Pulmonary artery endothelial cell (primary cell): ENCODE measurements around the gene PCA3. TPM values are rescaled to one million over a fixed set of nuclear protein-coding genes. Genes with fewer than 3 reads are reported as not detected.
"Not testable (repeated sequence)": the region's sequence is repeated elsewhere in the genome, so short reads cannot be mapped to it uniquely, and the experiment has no call there.

Experiments
- DNase-seq: peaks from one replicate; pipeline ENCODE4 v3.0.0-alpha.2; 2011; ENCODE audit warnings: low read depth, low spot score
- total RNA-seq: library from RNA; depleted of rRNA; stranded (reverse); fragments of >200 nt; gene quantifications from 2 replicates; pipeline ENCODE4 v1.2.3, GENCODE V29; 2014

Gene PCA3
- 0.79 and 1.2 TPM in 2 replicates for total RNA-seq

GRCh38 chr9:76764138-76764537 lies at the start of gene PCA3:
Gene PCA3, plus strand, starts transcription at chr9:76764438.
- no peak for DNase-seq

GRCh38 chr9:76716085-76716672 lies 48.1 kb upstream of the PCA3 start:
- no peak for DNase-seq

GRCh38 chr9:76717176-76717575 lies 47.1 kb upstream of the PCA3 start:
- no peak for DNase-seq

- DNase-seq: peak; percentile 27
These were observed 46.6 kb upstream of the PCA3 start for GRCh38 chr9:76717613-76718012.

GRCh38 chr9:76718166-76718565 lies 46.1 kb upstream of the PCA3 start:
- no peak for DNase-seq

- DNase-seq: no peak
These were observed 44.0 kb upstream of the PCA3 start for GRCh38 chr9:76720245-76720644.

- DNase-seq: no peak
These were observed 39.2 kb upstream of the PCA3 start for GRCh38 chr9:76725011-76725546.

- no peak for DNase-seq
These were observed 38.4 kb upstream of the PCA3 start for GRCh38 chr9:76725885-76726284.

- no peak for DNase-seq
These were observed 35.1 kb upstream of the PCA3 start for GRCh38 chr9:76729116-76729515.

GRCh38 chr9:76729980-76730737 lies 34.1 kb upstream of the PCA3 start:
- no peak for DNase-seq

- no peak for DNase-seq
These were observed 33.4 kb upstream of the PCA3 start for GRCh38 chr9:76730801-76731200.

GRCh38 chr9:76732341-76732958 lies 31.8 kb upstream of the PCA3 start:
- DNase-seq: no peak

- no peak for DNase-seq
These were observed 31.1 kb upstream of the PCA3 start for GRCh38 chr9:76733096-76733495.

GRCh38 chr9:76734716-76735115 lies 29.5 kb upstream of the PCA3 start:
- DNase-seq: no peak

- no peak for DNase-seq
These were observed 26.9 kb upstream of the PCA3 start for GRCh38 chr9:76737154-76737902.

- no peak for DNase-seq
These were observed 25.8 kb upstream of the PCA3 start for GRCh38 chr9:76738402-76738801.

- DNase-seq: no peak
These were observed 22.7 kb upstream of the PCA3 start for GRCh38 chr9:76741524-76741923.

GRCh38 chr9:76742890-76743289 lies 21.3 kb upstream of the PCA3 start:
- not testable (repeated sequence) for DNase-seq

- no peak for DNase-seq
These were observed 20.3 kb upstream of the PCA3 start for GRCh38 chr9:76743931-76744330.

GRCh38 chr9:76744336-76744735 lies 19.9 kb upstream of the PCA3 start:
- DNase-seq: no peak

- no peak for DNase-seq
These were observed 13.2 kb upstream of the PCA3 start for GRCh38 chr9:76751001-76751400.

- DNase-seq: no peak
These were observed 8.0 kb upstream of the PCA3 start for GRCh38 chr9:76756268-76756640.
